ENCODE data around the gene AEBP2. TPM values are rescaled to one million over a fixed set of nuclear protein-coding genes. Genes with fewer than 3 reads are reported as not detected.

AEBP2 gene
- total and polyA plus RNA-seq, 2 donors (not counting 3 experiments of a cell fraction or from before 2014, with no cell fraction given): 8.8 to 42.2 TPM

GRCh38 chr12:19440916-19441315 is 1.6 kb downstream of the AEBP2 start:
- Histone ChIP-seq H2AFZ (ENCODE audit: low read depth, low read length) (no peak overlapping the region), H3K9ac (replicated peaks; ENCODE audit: extremely low read depth, insufficient read depth, low read length) (peak overlapping the region; percentile 92), H3K79me2 (ENCODE audit: control insufficient read depth, insufficient read depth, low read length) (peaks cover 61% of the 10 kb centered on the region), H3K4me3 (replicated peaks in 1 of 3; ENCODE audit: insufficient read depth in 1 of 3, low read depth in 1 of 3, low read length in 3 of 3) (peak overlapping the region; percentile 90 to 97 (median 97)), H3K9me1 (replicated peaks; ENCODE audit: control insufficient read depth, extremely low read depth, insufficient read depth, low read length) (no peaks in the 10 kb centered on the region), H3K27me3 (ENCODE audit: control insufficient read depth in 2 of 2, insufficient read depth in 2 of 2, low read length in 2 of 2) (peaks cover 0 to 6% of the 10 kb centered on the region in 2 experiments), H3K36me3 (ENCODE audit: control insufficient read depth in 2 of 2, extremely low read depth in 1 of 2, insufficient read depth in 2 of 2, low read length in 2 of 2) (no peaks in the 10 kb centered on the region), H3K4me2 (ENCODE audit: insufficient read depth, low read length) (peak overlapping the region; percentile 98), H3K9me3 (replicated peaks; ENCODE audit: control insufficient read depth, insufficient read depth, low read length) (no peaks in the 10 kb centered on the region), H3K4me1 (ENCODE audit: control insufficient read depth, extremely low read depth, insufficient read depth, low read length) (peaks cover 13% of the 10 kb centered on the region), H3K27ac (ENCODE audit: insufficient read depth, low read depth, low read length) (peak overlapping the region; percentile 74), H4K20me1 (replicated peaks; ENCODE audit: control insufficient read depth, extremely low read depth, insufficient read depth, low read length) (peaks cover 8% of the 10 kb centered on the region)
- DNase-seq (ENCODE audit: low read depth, low spot score) (no peak), FAIRE-seq (peak; percentile 8)
- BruUV-seq (replicated peaks): no TSS peak
- intact Hi-C loops (cut with micrococcal nuclease): loop anchor here (5.0 kb wide), 2 partner anchors 136 to 201 kb away; no protein-coding TSS in a partner anchor
- CTCF ChIA-PET: interaction anchor here (1.1 to 1.3 kb wide), 2 partner anchors 10 to 66 kb away, joined by 4 read pairs; no protein-coding TSS in a partner anchor
- dilution Hi-C loops (cut with MboI; ENCODE audit: extremely low pct_ligation_motif_present, low sequenced_read_pairs): no loop called here
- POLR2A ChIA-PET: no interaction called here
- no peak for TF ChIP-seq EZH2 (IDR thresholded peaks at IDR 0.05; ENCODE audit: borderline replicate concordance, low read depth, low read length, severe bottlenecking)
- no peak for TF ChIP-seq POLR2A (IDR thresholded peaks at IDR 0.05; ENCODE audit: low read depth, low read length)

GRCh38 chr12:19443585-19443984 is 4.3 kb downstream of the AEBP2 start:
- ChIA-PET POLR2A (no interaction called here), CTCF (no interaction called here)
- no peak overlapping the region for H2AFZ ChIP-seq (ENCODE audit: low read depth, low read length)
- peaks cover 13% of the 10 kb centered on the region for H3K4me1 ChIP-seq (ENCODE audit: control insufficient read depth, extremely low read depth, insufficient read depth, low read length)
- peaks cover 85% of the 10 kb centered on the region for H3K79me2 ChIP-seq (ENCODE audit: control insufficient read depth, insufficient read depth, low read length)
- no peak overlapping the region for H3K4me3 ChIP-seq (replicated peaks in 1 of 3; ENCODE audit: insufficient read depth in 1 of 3, low read depth in 1 of 3, low read length in 3 of 3)
- H3K9me3 ChIP-seq (replicated peaks; ENCODE audit: control insufficient read depth, insufficient read depth, low read length): no peaks in the 10 kb centered on the region
- no peak overlapping the region for H3K27ac ChIP-seq (ENCODE audit: insufficient read depth, low read depth, low read length)
- TF ChIP-seq CTCF (IDR thresholded peaks at IDR 0.05; ENCODE audit: extremely low read depth in 1 of 2, insufficient read depth in 1 of 2, low read depth in 1 of 2, low read length in 2 of 2) (no peak), FOS (IDR thresholded peaks at IDR 0.05; ENCODE audit: borderline replicate concordance, insufficient read depth, low read length) (no peak), POLR2A (IDR thresholded peaks at IDR 0.05; ENCODE audit: low read depth, low read length) (no peak), MAX (IDR thresholded peaks at IDR 0.05; ENCODE audit: insufficient read depth, insufficient read length) (no peak), JUN (IDR thresholded peaks at IDR 0.05; ENCODE audit: borderline replicate concordance, insufficient read depth, insufficient read length, low read depth) (no peak), POLR2AphosphoS5 (IDR thresholded peaks at IDR 0.05; ENCODE audit: insufficient read depth, low read depth, low read length) (no peak), GATA2 (IDR thresholded peaks at IDR 0.05; ENCODE audit: insufficient read depth, insufficient read length, low read depth, low read length) (no peak), EZH2 (IDR thresholded peaks at IDR 0.05; ENCODE audit: borderline replicate concordance, low read depth, low read length, severe bottlenecking) (no peak), MYC (IDR thresholded peaks at IDR 0.05; ENCODE audit: low read depth, low read length) (no peak)
- no peak overlapping the region for H3K4me2 ChIP-seq (ENCODE audit: insufficient read depth, low read length)
- no peak overlapping the region for H3K9ac ChIP-seq (replicated peaks; ENCODE audit: extremely low read depth, insufficient read depth, low read length)
- dilution Hi-C loops (cut with MboI; ENCODE audit: extremely low pct_ligation_motif_present, low sequenced_read_pairs) (no loop called here), intact Hi-C loops (cut with micrococcal nuclease) (loop anchor here (5.0 kb wide), 2 partner anchors 134 to 199 kb away; no protein-coding TSS in a partner anchor)
- H4K20me1 ChIP-seq (replicated peaks; ENCODE audit: control insufficient read depth, extremely low read depth, insufficient read depth, low read length): peaks cover 8% of the 10 kb centered on the region
- H3K36me3 ChIP-seq (ENCODE audit: control insufficient read depth in 2 of 2, extremely low read depth in 1 of 2, insufficient read depth in 2 of 2, low read length in 2 of 2): no peaks in the 10 kb centered on the region
- no peak for FAIRE-seq
- peaks cover 0 to 3% of the 10 kb centered on the region in 2 experiments for H3K27me3 ChIP-seq (ENCODE audit: control insufficient read depth in 2 of 2, insufficient read depth in 2 of 2, low read length in 2 of 2)
- no peaks in the 10 kb centered on the region for H3K9me1 ChIP-seq (replicated peaks; ENCODE audit: control insufficient read depth, extremely low read depth, insufficient read depth, low read length)
- DNase-seq (ENCODE audit: low read depth, low spot score): no peak
- no TSS peak for BruUV-seq (replicated peaks)

All from endothelial cell of umbilical vein (primary cell).